H1 (cell line): ENCODE data around the gene BRD4. TPM values are rescaled to one million over a fixed set of nuclear protein-coding genes. Genes with fewer than 3 reads are reported as not detected.

Source experiments
- CTCF ChIA-PET: fragments of 300-600 bp; sonication (Branson Sonifier 250); formaldehyde crosslinking; loops from one replicate; lab custom pipeline; 2021; ENCODE audit not compliant: partially characterized antibody; lab: Charles Lee
- POLR2A ChIA-PET: fragments of 300-600 bp; sonication (Branson Sonifier 250); formaldehyde crosslinking; loops from one replicate; lab custom pipeline; 2021; ENCODE audit warnings: inconsistent platforms; ENCODE audit not compliant: partially characterized antibody; lab: Charles Lee
- DNase-seq, 2 experiments: peaks; one replicate each; pipeline versions ENCODE4 v3.0.0 to v3.0.0-alpha.2; 2010 to 2022; ENCODE audit warnings: low spot score in 2 of 2, low read depth in 1 of 2, mixed read lengths in 1 of 2
- FAIRE-seq: peaks from 2 replicates; lab custom pipeline; 2011; peaks lifted over from hg19 to GRCh38; lab: Jason Lieb, UNC
- H2AFZ ChIP-seq: 2 replicates; pipeline ENCODE4 v1.8.1; 2012; ENCODE audit warnings: low read length, inconsistent platforms
- H2AK5ac ChIP-seq: 2 replicates; pipeline ENCODE4 v1.6.1; 2013; ENCODE audit warnings: low read depth, low read length
- H2BK120ac ChIP-seq: replicated peaks from 2 replicates; pipeline ENCODE3; 2013; ENCODE audit warnings: low read depth, low read length, inconsistent platforms
- H2BK12ac ChIP-seq: 2 replicates; pipeline ENCODE4 v1.6.1; 2013; ENCODE audit warnings: low read depth, low read length
- H2BK15ac ChIP-seq: 2 replicates; pipeline ENCODE4 v1.6.1; 2013; ENCODE audit warnings: low read length
- H2BK20ac ChIP-seq: 2 replicates; pipeline ENCODE4 v1.6.1; 2013; ENCODE audit warnings: low read length
- H2BK5ac ChIP-seq: 2 replicates; pipeline ENCODE4 v1.6.1; 2013; ENCODE audit warnings: low read depth, low read length
- H3K14ac ChIP-seq: 2 replicates; pipeline ENCODE4 v1.6.1; 2013; ENCODE audit warnings: inconsistent platforms; ENCODE audit not compliant: insufficient read length
- H3K18ac ChIP-seq: 2 replicates; pipeline ENCODE4 v1.6.1; 2013; ENCODE audit warnings: low read length; ENCODE audit errors: extremely low read depth
- H3K23ac ChIP-seq: 2 replicates; pipeline ENCODE4 v1.6.1; 2013; ENCODE audit warnings: inconsistent platforms; ENCODE audit not compliant: insufficient read length
- H3K23me2 ChIP-seq: 2 replicates; pipeline ENCODE4 v1.6.1; 2013; ENCODE audit warnings: low read depth, low read length
- H3K27ac ChIP-seq: 2 replicates; pipeline ENCODE4 v1.6.1; 2011; ENCODE audit warnings: low read depth, low read length, inconsistent platforms
- H3K27me3 ChIP-seq, 4 experiments: replicated peaks in 1 of 4; 1 replicate in 1 of 4; 2 replicates in 3 of 4; pipeline versions ENCODE4 v1.6.1 to v1.8.1; 2011 to 2013; ENCODE audit warnings: low read length in 3 of 4, mild to moderate bottlenecking in 3 of 4, inconsistent platforms in 2 of 4, mixed read lengths in 2 of 4, moderate library complexity in 1 of 4; ENCODE audit not compliant: control insufficient read depth in 3 of 4, insufficient read depth in 3 of 4; ENCODE audit errors: extremely low read depth in 1 of 4
- H3K36me3 ChIP-seq, 4 experiments: 2 replicates each; pipeline versions ENCODE4 v1.6.1 to v1.8.1; 2011 to 2013; ENCODE audit warnings: mild to moderate bottlenecking in 4 of 4, low read length in 3 of 4, moderate library complexity in 2 of 4, control low read depth in 1 of 4, inconsistent platforms in 1 of 4; ENCODE audit not compliant: insufficient read depth in 4 of 4, control insufficient read depth in 2 of 4
- H3K4ac ChIP-seq: replicated peaks from 2 replicates; pipeline ENCODE3; 2013; ENCODE audit warnings: low read length, low read depth, mixed read lengths, inconsistent platforms; ENCODE audit not compliant: insufficient read length
- H3K4me1 ChIP-seq, 4 experiments: replicated peaks in 1 of 4; 1 replicate in 1 of 4; 2 replicates in 3 of 4; pipeline versions ENCODE4 v1.6.1 to v1.8.1; 2011 to 2013; ENCODE audit warnings: low read length in 3 of 4, inconsistent platforms in 2 of 4, mixed read lengths in 1 of 4; ENCODE audit not compliant: insufficient read depth in 4 of 4, control insufficient read depth in 3 of 4
- H3K4me2 ChIP-seq, 2 experiments: 2 replicates each; pipeline versions ENCODE4 v1.6.1 to v1.8.1; 2011 to 2013; ENCODE audit warnings: low read depth in 2 of 2, low read length in 2 of 2, control low read depth in 1 of 2, inconsistent platforms in 1 of 2, mild to moderate bottlenecking in 1 of 2; ENCODE audit not compliant: insufficient read depth in 1 of 2
- H3K4me3 ChIP-seq, 4 experiments: fragments of 200-600, 300-600 bp in 1 of 4; sonication (generic), shearing (Covaris generic), sonication (Bioruptor Twin) in 1 of 4; 2 replicates each; pipeline versions ENCODE4 v1.5.1 to v1.8.1; 2011 to 2016; ENCODE audit warnings: low read length in 4 of 4, low read depth in 3 of 4, control low read depth in 2 of 4, inconsistent platforms in 2 of 4, mild to moderate bottlenecking in 2 of 4, mixed read lengths in 1 of 4, moderate library complexity in 1 of 4; ENCODE audit not compliant: insufficient read depth in 2 of 4; ENCODE audit errors: extremely low read depth in 1 of 4
- H3K56ac ChIP-seq: replicated peaks from 2 replicates; pipeline ENCODE3; 2013; ENCODE audit warnings: low read depth, mild to moderate bottlenecking, mixed read lengths, low read length, inconsistent platforms; ENCODE audit not compliant: insufficient read length
- H3K79me1 ChIP-seq: 2 replicates; pipeline ENCODE4 v1.6.1; 2013; ENCODE audit warnings: low read depth, low read length, control low read depth
- H3K79me2 ChIP-seq, 2 experiments: 2 replicates each; pipeline versions ENCODE4 v1.6.1 to v1.8.1; 2012 to 2013; ENCODE audit warnings: low read length in 2 of 2, mild to moderate bottlenecking in 2 of 2, inconsistent platforms in 1 of 2; ENCODE audit not compliant: insufficient read depth in 2 of 2, control insufficient read depth in 1 of 2
- H3K9ac ChIP-seq, 4 experiments: replicated peaks in 1 of 4; 1 replicate in 1 of 4; 2 replicates in 3 of 4; pipeline versions ENCODE4 v1.6.1 to v1.8.1; 2011 to 2013; ENCODE audit warnings: low read depth in 3 of 4, low read length in 3 of 4, control low read depth in 2 of 4, mild to moderate bottlenecking in 2 of 4, moderate library complexity in 2 of 4, inconsistent platforms in 1 of 4; ENCODE audit errors: extremely low read depth in 1 of 4
- H3K9me3 ChIP-seq, 2 experiments: 2 replicates each; pipeline versions ENCODE4 v1.6.1 to v1.8.1; 2012 to 2013; ENCODE audit warnings: mild to moderate bottlenecking in 2 of 2, moderate library complexity in 2 of 2, control low read depth in 1 of 2, inconsistent platforms in 1 of 2, low read depth in 1 of 2, low read length in 1 of 2, mixed read lengths in 1 of 2; ENCODE audit not compliant: insufficient read depth in 2 of 2
- H4K20me1 ChIP-seq, 2 experiments: replicated peaks in 1 of 2; 2 replicates each; pipeline versions ENCODE3 to v1.8.1; 2011 to 2013; ENCODE audit warnings: inconsistent platforms in 2 of 2, low read length in 2 of 2, mild to moderate bottlenecking in 1 of 2; ENCODE audit not compliant: insufficient read depth in 2 of 2, control insufficient read depth in 1 of 2
- H4K5ac ChIP-seq: 2 replicates; pipeline ENCODE4 v1.6.1; 2013; ENCODE audit warnings: low read length, low read depth, mixed read lengths, inconsistent platforms; ENCODE audit not compliant: insufficient read length
- H4K8ac ChIP-seq: 2 replicates; pipeline ENCODE4 v1.8.0; 2013; ENCODE audit warnings: mild to moderate bottlenecking, moderate library complexity, low read length, inconsistent platforms; ENCODE audit not compliant: insufficient read depth; ENCODE audit errors: extremely low read depth
- H4K91ac ChIP-seq: replicated peaks from 2 replicates; pipeline ENCODE3; 2013; ENCODE audit warnings: low read length, mixed read lengths, inconsistent platforms; ENCODE audit not compliant: insufficient read length
- NRF1 ChIP-seq: IDR thresholded peaks from 2 replicates; pipeline ENCODE4 v1.6.1; 2011; ENCODE audit warnings: mild to moderate bottlenecking, low read depth, low read length, improper control_type of control experiment
- RAD21 ChIP-seq, 2 experiments: IDR thresholded peaks in 1 of 2; conservative IDR thresholded peaks in 1 of 2; 2 replicates each; pipeline ENCODE4 v1.6.1; 2011; ENCODE audit warnings: low read depth in 2 of 2, low read length in 2 of 2, improper control_type of control experiment in 1 of 2, inconsistent platforms in 1 of 2, mild to moderate bottlenecking in 1 of 2, moderate library complexity in 1 of 2
- SAP30 ChIP-seq: fragments of 300-600 bp; sonication (generic); IDR thresholded peaks from 2 replicates; pipeline ENCODE4 v1.7.1; 2012; ENCODE audit warnings: low read length, moderate library complexity, mild to moderate bottlenecking, inconsistent platforms; ENCODE audit not compliant: insufficient read depth, insufficient replicate concordance
- USF2 ChIP-seq: IDR thresholded peaks from 2 replicates; pipeline ENCODE4 v1.6.1; 2011; ENCODE audit warnings: low read length, improper control_type of control experiment
- WGBS, 2 experiments: shearing (Covaris generic) in 1 of 2; methylation state at CpG; one replicate each; pipeline versions ENCODE4 v1.1.6 to v1.1.7; 2013 to 2015; ENCODE audit warnings: low lambda C conversion rate in 2 of 2, mixed read lengths in 2 of 2, inconsistent platforms in 1 of 2, low coverage in 1 of 2, missing lambda C conversion rate in 1 of 2; ENCODE audit not compliant: insufficient replicate concordance in 2 of 2, insufficient coverage in 1 of 2, insufficient read length in 1 of 2; ENCODE audit errors: extremely low coverage in 1 of 2, missing lambda C conversion rate in 1 of 2; 5-methylcytosine and 5-hydroxymethylcytosine counted together
- polyA plus RNA-seq, 7 experiments: library from polyadenylated mRNA; depleted of rRNA in 3 of 7; stranded (reverse) in 5 of 7; unstranded in 2 of 7; fragments of >200 nt in 5 of 7; fragments of 200-250 nt in 2 of 7; gene quantifications; 1 replicate in 5 of 7; 2 replicates in 1 of 7; 4 replicates in 1 of 7; pipeline versions ENCODE4 v1.2.1 to v1.2.3, GENCODE V29; 2011 to 2013; ENCODE audit warnings: missing spikeins in 2 of 7, mixed read lengths in 2 of 7
- total RNA-seq: library from RNA; stranded (reverse); fragmentation: NEBNext Ultra II Directional; extraction: Animal tissue kit (Norgen Biotek cat#: 25700); gene quantifications from 2 replicates; pipeline ENCODE4 v1.2.1, GENCODE V29; 2021

The BRD4 gene
- total and polyA plus RNA-seq, 2 of the 8 experiments (the other 6 are each of a cell fraction or from before 2014, with no cell fraction given), result 14.1 to 146 TPM

- Histone ChIP-seq H2AK5ac (no peak overlapping the region), H2BK12ac (no peak overlapping the region), H3K79me2 (peaks cover 0 to 8% of the 10 kb centered on the region in 2 experiments; a peak in 1 of 4 replicates), H3K4me2 (no peak overlapping the region), H3K23ac (no peak overlapping the region), H3K9ac (no peak overlapping the region), H3K27me3 (no peaks in the 10 kb centered on the region), H3K36me3 (peaks cover 52 to 85% (median 69%) of the 10 kb centered on the region in 4 experiments), H4K20me1 (peaks cover 26 to 37% of the 10 kb centered on the region in 2 experiments), H2BK120ac (no peak overlapping the region), H3K4ac (no peak overlapping the region), H3K79me1 (peaks cover 5% of the 10 kb centered on the region; the same call in 1 of the 2 replicates), H2BK20ac (no peak overlapping the region), H3K9me3 (no peaks in the 10 kb centered on the region), H3K23me2 (no peaks in the 10 kb centered on the region), H3K14ac (no peak overlapping the region), H2AFZ (no peak overlapping the region), H3K18ac (no peak overlapping the region), H2BK15ac (no peak overlapping the region), H3K4me3 (no peak overlapping the region), H2BK5ac (no peak overlapping the region; the same call in 1 of the 2 replicates), H3K27ac (no peak overlapping the region), H4K8ac (peak overlapping the region; percentile 23; the same call in 1 of the 2 replicates), H4K5ac (no peak overlapping the region), H4K91ac (no peak overlapping the region), H3K56ac (no peak overlapping the region), H3K4me1 (peaks cover 0 to 10% (median 2%) of the 10 kb centered on the region in 4 experiments; a peak in 3 of 7 replicates)
- FAIRE-seq, result no peak
- DNase-seq, result no peak
- POLR2A ChIA-PET, result interaction anchor here (0.6 kb wide), 2 partner anchors 22 to 924 kb away, joined by 3 read pairs; no protein-coding TSS in a partner anchor
- WGBS, 2 experiments, result 94% methylated on average over 20 of the region's 22 CpGs; no CpG with 5 or more reads in 1 of the 2 experiments
- TF ChIP-seq USF2 (no peak), SAP30 (no peak), RAD21 (IDR thresholded peaks at IDR 0.05 in 1 of 2, conservative IDR thresholded peaks at IDR 0.05 in 1 of 2; ENCODE audit: low read depth in 2 of 2, low read length in 2 of 2) (no peak), NRF1 (no peak)
- CTCF ChIA-PET, result interaction anchor here (1.0 kb wide), 1 partner anchor 18 kb away, joined by 3 read pairs; no protein-coding TSS in a partner anchor
Measured at GRCh38 chr19:15256708-15257331, 75.5 kb downstream of the BRD4 start.
